GM20000 (cell line): ENCODE measurements around the gene SHC3.

ENCODE experiments used
- DNase-seq: peaks from one replicate; pipeline ENCODE4 v3.0.0; 2012; ENCODE audit warnings: low spot score
- TF ChIP-seq, protein P1 (sequence below): IDR thresholded peaks from 2 replicates; pipeline ENCODE4 v1.5.1; 2012; ENCODE audit warnings: mild to moderate bottlenecking, control low read depth; ENCODE audit errors: extremely low read depth, missing control alignments

Gene SHC3

GRCh38 chr9:89116064-89116804, 62.4 kb downstream of the SHC3 start:
- TF ChIP-seq, protein P1, sequence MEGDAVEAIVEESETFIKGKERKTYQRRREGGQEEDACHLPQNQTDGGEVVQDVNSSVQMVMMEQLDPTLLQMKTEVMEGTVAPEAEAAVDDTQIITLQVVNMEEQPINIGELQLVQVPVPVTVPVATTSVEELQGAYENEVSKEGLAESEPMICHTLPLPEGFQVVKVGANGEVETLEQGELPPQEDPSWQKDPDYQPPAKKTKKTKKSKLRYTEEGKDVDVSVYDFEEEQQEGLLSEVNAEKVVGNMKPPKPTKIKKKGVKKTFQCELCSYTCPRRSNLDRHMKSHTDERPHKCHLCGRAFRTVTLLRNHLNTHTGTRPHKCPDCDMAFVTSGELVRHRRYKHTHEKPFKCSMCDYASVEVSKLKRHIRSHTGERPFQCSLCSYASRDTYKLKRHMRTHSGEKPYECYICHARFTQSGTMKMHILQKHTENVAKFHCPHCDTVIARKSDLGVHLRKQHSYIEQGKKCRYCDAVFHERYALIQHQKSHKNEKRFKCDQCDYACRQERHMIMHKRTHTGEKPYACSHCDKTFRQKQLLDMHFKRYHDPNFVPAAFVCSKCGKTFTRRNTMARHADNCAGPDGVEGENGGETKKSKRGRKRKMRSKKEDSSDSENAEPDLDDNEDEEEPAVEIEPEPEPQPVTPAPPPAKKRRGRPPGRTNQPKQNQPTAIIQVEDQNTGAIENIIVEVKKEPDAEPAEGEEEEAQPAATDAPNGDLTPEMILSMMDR, result no peak
- DNase-seq, result no peak

DNA sequence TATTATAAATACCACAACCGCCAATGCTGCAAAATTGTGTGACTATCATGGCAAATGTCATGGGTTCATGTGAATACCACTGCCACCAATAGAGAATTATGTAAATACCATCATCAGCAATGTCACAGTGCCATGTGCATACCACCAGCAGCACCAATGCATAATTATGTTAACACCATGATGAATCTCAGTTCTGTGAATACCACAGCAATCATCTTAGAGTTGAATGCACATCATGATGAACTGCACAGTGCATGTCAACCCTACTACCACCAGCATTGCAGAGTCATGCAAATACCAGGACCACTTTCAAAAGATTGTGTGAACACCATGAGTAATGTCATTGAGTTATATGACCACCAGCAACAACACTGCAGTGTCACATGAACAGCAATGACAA, 63.2 kb downstream of the SHC3 start:
- DNase-seq, result no peak
- TF ChIP-seq, protein P1, result no peak

DNA sequence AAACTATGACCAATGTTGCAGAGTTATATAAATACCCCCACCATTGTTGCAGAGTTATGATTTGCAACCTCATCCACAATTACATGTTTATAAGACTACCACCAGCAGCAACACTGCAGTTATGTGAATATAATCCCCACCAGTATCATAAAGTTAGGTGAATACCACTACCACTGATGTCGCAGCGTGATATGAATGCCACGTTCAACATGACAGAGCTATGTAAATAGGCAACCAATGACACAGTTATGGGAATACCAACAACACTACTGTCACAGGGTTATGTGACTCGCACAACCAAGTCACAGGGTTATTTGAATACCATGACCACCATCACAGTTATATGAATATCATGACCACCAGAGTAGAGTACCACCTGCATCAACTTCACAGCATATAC, 63.9 kb downstream of the SHC3 start:
- TF ChIP-seq, protein P1, result no peak
- no peak for DNase-seq

GRCh38 chr9:89113851-89114250, 64.8 kb downstream of the SHC3 start:
- TF ChIP-seq, protein P1, result no peak

GRCh38 chr9:89112243-89112642, 66.4 kb downstream of the SHC3 start:
- TF ChIP-seq, protein P1, result no peak
- DNase-seq, result no peak

More at GRCh38 chr9:89113851-89114250, 64.8 kb downstream of the SHC3 start:
- no peak for DNase-seq

DNA sequence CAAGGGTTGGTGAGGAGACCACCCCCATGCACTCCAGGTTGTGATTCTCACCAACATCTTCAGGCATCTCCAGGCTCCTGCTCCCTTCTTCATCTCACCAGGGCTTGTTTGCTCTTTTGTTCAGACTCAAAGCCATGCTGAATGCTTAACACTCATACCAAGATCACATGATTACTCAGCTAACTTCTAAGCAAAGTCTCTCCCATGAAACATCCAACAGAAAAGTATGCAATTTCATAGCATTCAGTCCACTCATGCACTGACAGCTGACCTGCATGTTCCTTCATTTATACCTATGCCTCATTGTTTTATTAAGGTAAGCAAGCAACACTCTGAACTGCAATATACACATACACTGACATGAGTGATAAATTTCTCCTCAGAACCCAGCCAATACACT, 69.0 kb downstream of the SHC3 start:
- no peak for DNase-seq
- TF ChIP-seq, protein P1, result no peak

DNA sequence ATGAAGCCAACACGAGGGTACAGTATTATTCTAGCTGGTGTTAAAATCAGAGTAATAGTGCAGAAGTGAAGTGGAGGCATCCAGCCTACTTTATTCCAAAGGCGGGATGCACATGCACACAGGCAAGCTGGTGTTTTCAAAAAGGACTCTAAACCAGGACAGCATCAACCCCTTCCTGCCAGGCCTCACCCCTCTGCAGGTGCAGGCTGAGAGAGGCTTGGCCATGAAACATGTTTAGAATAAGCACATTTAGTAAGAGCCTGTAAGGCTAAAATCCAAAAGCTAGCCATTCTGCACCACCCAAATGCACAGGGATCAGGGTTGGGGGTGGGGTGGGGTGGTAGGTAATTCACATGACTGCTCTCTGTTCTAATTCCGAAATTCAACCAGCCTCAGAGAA, 71.2 kb downstream of the SHC3 start:
- TF ChIP-seq, protein P1, result no peak
- no peak for DNase-seq
